ENCODE results near the gene IFNL3.
"Not testable (repeated sequence)": the region's sequence is repeated elsewhere in the genome, so short reads cannot be mapped to it uniquely, and the experiment has no call there.

Gene IFNL3

DNA sequence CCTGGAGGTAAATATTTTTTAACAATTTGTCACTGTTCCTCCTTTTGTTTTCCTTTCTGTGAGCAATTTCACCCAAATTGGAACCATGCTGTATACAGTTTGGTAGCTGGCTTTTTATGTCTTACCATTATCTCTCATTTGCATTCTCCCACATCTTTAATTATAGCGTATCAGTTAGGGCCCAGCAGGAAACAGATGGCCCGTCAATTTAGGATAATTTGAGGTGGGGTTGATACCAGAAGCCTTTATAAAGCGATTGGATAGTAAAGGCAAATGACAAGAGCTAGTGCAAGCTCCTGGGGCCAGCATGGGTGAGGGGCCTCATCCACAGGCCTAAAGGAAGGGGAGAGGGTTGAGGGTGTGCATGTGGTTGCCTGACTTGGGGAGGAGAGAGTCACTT, 7.7 kb upstream of the IFNL3 start:
- no peak for DNase-seq

DNA sequence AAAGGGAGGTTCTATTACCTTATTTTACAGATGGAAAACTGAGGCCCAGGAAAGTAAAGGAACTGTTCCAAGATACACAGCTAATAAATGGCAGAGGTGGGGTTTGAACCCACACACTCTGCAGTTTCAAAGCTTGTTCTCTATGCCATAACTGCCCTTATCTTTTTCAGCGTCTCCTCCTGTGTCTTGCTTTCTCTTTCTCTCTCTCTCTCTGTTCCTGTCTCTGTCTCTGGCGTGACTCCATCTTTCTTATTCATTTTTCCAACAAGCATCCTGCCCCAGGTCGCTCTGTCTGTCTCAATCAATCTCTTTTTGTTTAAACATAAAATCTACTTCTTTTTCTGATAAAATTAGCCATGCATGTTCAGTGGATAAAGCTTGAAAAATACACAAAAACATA, 7.0 kb upstream of the IFNL3 start:
- DNase-seq: no peak

DNA sequence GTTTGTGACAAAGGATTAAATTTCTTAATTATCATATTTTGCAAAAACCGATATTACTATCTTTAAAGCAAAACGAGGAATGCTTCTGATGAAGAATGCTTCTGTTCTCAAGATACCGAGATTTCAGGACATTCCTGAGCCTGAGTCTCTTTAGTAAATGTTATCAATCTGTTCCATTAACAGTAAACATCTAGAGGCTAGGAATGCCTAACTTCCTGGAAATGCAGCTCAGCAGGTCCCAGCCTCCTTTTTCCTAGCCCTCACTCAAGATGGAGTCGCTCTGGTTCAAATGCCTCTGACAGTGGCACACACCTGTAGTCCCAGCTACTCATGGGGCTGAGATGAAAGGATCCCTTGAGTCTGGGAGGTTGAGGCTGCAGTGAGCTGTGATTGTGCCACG, 6.3 kb upstream of the IFNL3 start:
- DNase-seq: no peak

DNA sequence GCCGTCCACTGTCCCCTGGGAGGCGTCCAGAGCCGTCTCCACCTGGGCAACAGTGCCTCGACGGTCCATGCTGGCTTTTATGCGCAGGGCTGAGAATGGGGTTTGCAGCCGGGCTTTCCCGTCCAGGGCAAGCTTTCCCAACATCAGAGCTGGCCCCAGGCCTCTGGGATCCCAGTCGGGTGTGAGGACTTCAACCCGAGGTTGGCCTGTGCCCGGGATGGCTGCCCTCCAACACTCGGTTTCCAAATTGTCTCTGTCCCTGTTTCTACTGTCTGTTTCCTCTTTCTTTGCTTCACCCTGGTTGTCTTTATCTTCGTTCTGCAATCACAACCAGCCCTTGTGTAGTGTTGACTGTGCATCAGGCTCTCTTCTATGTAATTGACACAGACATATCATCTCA, 4.0 kb upstream of the IFNL3 start, which contains the start of gene IFNL4:
TSS of gene IFNL4 (minus strand) at position 51 of the 400 bp plus-strand sequence.
- DNase-seq: no peak

DNA sequence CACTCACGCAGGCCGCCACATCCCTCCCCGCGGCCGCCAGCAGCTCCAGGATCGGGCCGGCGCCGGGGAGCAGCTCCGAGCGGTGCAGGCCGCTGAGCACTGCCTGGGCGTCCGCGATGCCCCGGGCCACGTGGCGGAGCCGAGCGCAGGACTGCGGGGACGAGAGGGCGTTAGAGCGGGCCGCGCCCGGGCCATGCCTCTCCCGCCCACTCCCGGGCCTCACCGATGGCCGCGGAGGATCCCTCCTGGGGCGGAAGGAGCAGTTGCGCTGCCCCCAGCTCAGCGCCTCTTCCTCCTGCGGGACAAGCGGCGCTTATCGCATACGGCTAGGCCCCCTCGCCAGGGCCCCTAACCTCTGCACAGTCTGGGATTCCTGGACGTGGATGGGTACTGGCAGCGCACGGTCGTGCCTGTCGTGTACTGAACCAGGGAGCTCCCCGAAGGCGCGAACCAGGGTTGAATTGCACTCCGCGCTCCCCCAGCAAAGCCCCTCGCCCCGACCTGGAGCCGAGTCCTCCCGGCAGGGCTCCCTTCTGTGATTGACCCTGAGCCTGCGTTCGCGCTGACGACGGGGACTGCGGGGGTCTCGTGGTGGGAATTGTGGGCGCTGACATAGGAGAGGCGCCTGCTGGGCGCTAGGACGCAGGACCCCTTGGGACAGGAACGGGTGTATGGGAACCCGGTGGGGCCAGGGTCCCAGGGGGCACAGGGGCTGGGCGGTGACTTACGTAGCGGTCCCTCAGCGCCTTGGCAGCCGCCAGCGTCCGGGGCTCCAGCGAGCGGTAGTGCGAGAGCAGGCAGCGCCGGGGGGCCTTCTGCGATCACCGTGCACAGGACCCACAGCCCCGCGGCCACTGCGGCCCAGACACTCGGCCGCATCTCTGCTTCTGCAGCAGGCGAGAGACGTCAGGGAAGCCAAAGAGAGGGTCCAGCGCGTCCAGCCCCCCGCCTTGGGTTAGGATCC, 3.2 kb upstream of the IFNL3 start:
- DNase-seq: no peak

DNA sequence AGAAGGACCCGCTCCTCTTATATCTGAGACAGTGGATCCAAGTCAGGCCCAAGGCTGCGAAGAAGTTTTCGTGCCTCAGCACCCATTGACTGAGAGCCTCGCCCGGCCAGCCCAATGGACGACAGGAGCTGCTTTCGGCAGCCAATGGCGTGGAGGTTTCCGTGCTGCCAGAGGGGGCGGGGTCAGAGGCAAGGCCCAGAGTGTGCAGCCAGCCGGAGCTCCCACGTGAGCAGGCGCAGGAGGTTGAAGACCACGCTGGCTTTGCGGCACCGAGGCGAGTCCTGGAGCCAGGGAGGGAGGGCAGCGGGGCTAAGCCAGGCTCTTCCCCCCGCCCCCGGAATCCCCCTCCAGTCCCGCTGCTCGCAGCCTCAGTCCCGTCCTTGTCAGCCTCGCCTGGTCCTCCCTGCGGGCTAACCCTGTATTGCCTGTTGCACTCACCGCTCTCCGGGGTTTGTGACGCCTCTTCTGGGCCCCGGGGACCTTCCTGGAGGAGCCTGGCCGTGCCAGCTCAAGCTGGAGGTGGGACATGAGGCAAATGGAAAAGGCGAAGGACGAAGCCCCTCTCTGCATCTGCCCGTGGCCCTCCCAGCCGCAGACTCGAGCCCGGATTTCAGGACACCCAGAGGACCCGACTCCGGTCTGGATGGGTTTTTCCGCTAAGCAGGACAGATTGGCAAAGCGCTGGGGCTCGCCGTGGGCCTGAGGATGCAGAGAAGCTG, 2.3 kb upstream of the IFNL3 start:
- DNase-seq: no peak

DNA sequence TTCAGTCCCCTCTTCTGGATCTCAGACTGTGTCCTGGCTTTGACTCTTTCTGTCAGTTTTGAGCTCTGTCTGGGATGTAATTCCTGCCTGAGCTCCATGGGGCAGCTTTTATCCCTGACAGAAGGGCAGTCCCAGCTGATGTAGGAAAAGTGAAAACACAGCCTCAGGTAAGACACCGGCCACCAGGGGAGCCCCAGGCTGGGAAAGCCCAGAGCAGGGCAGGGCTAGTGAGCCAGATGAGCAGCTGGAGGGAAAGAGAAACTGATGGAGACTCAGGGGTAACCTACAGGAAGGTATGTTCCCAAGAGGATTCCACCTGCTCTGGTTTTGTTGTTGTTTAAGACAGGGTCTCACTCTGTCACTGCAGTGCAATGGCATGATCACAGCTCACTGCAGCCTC, 360 bp upstream of the IFNL3 start:
- not testable (repeated sequence) for DNase-seq

DNA sequence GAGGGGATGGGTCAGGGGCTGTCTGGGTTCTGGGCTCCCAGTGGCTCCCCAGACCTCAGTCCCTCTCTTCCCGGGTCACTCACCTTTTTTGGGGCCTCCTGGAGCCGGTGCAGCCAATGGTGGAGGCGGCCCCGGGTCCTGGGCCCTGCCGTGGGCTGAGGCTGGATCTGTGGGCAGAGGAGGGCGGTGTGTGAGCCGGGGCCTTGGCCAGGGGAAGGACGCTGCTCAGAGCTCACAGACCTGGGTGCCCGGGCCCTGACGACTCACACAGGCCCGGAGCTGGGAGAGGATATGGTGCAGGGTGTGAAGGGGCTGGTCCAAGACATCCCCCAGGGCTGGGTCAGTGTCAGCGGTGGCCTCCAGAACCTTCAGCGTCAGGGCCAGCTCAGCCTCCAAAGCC, 1.1 kb downstream of the IFNL3 start:
- not testable (repeated sequence) for DNase-seq

DNA sequence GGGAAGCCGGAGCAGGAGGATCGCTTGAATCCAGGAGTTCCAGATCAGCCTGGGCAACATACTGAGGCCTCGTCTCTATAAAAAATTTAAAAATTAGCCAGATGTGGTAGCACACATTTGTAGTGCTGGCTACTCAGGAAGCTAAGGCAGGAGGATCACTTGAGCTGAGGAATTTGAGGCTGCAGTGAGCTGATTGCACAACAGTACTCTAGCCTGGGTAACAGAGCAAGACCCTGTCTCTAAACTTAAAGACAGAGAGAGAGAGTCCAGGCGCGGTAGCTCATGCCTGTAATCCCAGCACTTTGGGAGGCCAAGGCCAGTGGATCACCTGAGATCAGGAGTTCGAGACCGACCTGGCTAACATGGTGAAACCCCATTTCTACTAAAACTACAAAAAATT, 4.4 kb downstream of the IFNL3 start:
- no peak for DNase-seq

DNA sequence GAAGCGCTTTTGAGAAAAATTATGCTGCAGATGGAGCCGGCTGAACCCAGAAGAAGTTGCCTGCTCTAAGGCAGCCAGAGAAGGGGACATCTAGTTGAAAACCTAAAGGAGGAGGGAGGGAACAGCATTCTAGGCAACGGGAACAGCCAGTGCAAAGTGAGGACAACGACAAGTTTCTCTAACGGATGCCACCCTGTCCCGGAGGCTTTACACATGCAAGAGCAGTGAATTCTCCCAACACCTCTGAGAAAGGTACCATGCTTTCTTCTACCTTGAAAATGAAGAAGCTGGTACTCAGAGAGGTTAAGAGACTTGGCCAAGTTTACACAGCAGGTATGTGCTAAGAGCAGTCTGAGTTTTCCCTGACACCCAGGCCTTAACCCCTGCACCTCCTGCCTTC, 5.9 kb downstream of the IFNL3 start:
- no peak for DNase-seq

DNA sequence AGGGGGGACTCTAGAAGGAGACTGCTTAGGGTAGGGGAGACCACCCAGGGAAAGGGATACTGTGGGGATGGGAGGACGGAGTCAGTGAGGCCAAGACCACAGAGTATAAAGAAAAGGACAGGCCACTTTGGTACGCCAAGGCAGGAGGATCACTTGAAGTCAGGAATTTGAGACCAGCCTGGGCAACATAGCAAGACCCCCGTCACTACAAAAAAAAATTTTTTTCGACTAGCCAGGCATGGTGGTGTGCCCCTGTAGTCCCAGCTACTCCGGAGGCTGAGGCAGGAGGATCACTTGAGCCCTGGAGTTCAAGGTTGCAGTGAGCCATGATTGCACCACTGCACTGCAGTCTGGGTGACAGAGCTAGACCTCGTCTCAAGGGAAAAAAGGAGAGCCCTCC, 6.6 kb downstream of the IFNL3 start:
- DNase-seq: no peak

DNA sequence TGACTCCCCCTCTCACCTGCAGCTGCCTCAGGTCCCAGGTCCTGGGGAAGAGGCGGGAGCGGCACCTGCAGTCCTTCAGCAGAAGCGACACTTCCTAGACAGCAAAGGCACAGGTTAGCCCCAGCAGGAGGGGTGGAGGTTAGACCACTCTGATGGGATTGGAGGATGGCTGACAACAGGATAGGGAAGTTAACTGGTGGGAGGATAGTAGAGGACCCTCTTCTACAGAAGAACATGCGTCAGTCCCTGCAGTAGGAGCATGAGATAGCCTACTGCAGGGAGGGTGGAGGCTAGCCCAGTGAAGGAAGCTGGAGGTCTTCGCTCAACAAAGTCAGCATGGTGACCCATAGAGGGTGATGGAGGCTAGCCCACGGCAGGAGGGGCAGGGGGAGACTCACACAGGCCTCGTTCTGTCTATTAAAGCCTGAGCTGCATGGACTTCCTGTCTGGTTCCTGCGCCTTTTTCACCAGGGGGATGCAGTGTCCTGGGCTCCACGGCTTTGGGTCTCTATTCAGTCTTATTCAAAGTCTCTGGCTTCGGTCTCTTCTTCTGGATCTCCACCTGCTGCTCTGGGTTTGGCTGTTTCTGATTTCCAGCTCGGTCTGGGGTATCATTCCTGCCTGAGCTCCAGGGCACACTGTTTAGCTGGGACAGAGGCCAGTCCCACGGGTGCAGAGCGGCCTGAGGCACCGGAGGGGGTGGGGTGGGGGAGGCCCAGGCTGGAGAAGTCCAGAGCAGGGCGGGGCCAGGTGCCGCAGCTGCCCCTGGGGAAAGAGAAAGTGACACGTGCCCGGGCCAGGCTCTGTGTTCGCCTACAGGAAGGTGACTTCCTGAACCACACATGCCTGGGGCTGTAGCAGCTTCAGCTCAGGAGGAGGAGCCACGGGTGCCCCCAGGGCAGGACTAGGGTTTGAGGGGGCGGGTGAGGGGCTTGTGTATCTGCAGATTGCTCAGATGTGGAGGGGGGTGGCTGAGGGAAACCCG, 7.3 kb downstream of the IFNL3 start:
- DNase-seq: peak; percentile 3

DNA sequence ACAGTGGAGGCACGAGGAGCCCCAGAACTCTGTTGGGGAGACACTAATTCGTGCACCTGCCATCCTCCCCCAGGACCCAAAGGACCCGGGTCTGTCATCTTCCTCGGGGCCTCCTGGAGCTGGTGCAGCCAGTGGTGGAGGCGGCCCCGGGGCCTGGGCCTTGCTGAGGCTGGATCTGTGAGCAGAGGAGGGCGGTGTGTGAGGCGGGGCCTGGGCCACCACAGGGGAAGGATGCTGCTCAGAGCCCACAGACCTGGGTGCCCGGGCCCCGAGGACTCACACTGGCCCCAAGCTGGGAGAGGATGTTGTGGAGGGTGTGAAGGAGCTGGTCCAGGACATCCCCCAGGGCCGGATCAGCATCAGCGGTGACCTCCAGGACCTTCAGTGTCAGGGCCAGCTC, 8.3 kb downstream of the IFNL3 start:
- no peak for DNase-seq

DNA sequence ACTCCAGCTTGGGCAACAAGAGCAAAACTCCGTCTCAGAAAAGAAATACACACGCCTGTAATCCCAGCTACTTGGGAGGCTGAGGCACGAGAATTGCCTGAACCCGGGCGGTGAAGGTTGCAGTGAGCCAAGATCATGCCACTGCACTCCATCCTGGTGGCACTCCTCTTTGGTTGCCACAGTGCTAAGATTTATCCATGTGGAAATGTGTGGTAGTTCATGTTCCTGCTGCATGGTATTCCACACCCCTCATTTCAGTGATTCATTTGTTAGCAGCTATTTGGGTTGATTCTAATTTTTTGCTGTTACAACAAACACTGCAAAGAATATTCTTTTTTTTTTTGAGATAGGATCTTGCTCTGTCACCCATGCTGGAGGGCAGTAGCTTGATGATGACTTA, 12.1 kb downstream of the IFNL3 start:
- DNase-seq: no peak

DNA sequence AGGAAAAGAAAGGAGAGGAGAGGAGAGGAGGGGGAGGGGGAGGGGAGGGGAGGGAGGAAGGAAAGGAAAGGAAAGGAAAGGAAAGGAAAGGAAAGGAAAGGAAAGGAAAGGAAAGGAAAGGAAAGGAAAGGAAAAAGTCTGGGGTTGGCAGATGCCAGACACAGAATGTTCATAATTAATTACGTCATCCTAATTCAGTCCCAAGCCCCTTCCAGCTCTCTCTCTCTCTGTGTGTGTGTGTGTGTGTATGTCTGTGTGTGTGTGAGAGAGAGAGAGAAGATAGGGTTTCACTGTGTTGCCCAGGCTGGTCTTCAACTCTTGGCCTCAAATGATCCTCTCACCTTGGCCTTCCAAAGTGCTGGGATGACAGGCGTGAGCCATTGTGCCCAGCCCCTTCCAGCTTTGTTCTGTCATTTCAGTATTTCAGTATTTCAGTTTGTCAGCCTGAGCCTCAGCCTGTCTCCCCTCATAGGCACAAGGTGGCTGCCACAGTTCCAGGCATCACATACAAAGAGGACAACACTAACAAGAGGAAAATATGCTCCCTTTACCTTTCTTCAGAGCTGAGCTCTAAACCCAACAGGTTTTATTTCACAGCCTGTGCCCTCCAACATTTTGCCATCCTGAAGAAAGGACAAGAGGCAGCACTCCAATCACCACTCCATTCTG, 14.6 kb downstream of the IFNL3 start:
- no peak for DNase-seq

DNA sequence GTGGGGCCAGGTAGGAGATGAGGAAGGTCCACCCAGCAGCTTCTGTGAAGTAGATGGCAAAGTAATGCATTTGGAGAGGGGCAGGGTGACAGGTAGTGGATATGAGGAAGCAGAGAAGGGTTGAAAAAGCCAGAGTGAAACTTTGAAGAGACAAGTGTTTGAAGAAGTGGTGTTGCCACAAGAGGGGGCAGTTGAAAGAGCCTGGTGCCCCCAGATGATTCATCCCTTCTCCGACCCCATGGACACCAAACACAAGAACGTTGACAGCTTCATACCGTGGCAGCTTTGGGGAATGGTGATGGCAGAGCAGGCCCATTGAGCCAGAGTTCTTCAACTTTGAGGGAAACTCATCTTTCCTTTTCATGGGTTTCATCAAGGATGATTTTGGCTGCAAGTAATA, 19.9 kb downstream of the IFNL3 start:
- DNase-seq: no peak

DNA sequence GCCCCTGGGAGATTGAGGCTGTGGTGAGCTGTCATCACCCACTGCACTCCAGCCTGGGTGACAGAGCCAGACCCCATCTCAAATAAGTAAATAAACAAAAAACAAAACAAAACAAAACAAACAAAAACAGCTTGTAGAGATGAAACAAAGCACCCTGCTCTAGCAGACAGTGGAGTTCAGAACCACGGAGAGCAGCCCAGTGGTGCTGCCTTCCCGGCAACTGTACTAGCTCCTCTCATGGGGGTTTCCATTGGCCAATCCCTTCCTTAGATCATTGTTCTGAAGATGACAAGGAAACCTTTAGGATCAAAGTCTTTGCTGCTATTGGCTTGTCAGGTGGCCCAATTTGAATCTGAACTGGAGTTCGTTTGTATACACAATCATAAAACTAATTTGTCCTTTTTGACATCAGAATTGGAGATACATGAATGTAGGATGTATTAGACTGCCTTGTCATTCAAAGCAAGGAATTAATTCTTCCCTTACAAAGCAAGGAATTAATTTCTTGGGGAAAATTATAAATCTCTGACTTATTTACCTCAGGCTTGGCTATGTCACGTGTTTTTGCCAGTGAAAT, 21.0 kb downstream of the IFNL3 start:
- no peak for DNase-seq

DNA sequence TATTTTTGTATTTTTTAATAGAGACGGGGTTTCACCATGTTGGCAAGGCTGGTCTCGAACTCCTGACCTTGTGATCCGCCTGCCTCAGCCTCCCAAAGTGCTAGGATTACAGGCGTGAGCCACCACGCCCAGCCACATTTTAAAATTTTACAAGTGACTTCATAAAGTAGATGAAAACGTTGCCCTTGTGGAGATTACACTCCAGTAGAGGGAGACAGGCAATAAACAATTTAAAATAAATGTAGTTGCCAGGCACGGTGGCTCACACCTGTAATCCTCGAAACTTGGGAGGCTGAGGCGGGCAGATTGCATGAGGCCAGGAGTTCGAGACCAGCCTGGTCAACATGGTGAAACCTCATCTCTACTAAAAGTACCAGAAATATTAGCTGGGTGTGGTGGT, 25.7 kb downstream of the IFNL3 start:
- not testable (repeated sequence) for DNase-seq

DNA sequence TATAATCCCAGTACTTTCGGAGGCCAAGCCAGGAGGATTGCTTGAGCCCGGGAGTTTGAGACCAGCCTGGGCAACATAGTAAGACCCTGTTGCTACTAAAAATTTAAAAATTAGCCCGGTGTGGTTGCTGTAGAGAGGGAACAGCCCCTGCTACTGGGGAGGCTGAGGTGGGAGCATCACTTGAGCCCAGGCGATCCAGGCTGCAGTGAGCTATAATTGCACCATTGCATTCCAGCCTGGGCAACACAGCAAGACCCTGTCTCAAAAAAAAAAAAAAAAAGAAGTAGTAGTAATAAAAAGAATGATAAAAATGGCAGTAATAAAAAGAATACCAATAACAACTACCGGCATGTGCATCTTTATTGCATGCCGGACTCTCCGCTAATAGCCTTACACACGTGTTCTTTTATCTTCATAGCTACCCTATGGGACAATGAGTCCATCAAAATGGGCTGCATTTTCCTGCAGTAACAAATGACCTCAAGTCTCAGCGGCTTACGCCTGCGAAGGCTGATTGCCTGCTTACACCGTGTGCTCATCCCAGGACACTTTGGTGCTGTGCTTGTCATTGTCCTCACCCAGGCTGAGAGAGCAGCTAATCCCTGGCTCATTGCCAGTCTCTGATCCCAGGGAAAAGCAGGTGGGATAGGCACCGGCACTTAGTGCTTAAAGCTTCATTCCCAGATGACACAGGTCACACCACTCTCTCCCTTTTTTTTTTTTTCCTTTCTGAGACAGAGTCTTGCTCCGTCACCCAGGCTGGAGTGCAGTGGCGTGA, 26.4 kb downstream of the IFNL3 start:
- no peak for DNase-seq

DNA sequence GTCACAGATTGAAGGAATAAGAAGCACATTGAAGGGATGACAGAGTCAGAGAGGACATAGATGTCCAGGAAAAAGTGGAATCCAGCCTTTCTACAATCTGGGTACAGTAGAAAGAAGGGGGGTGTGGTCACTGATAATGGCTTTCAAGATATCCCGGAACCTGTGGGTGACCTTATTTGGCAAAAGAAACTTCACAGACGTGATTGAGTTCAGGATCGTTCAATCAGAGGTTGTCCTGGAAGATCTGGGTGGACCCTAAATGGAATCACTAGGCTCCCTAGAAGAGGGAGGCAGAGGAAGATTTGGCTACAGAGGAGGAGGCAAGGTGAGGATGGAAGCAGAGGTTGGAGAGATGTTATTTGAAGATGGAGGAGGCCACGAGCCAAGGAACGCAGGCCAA, 27.7 kb downstream of the IFNL3 start:
- DNase-seq: no peak

DNA sequence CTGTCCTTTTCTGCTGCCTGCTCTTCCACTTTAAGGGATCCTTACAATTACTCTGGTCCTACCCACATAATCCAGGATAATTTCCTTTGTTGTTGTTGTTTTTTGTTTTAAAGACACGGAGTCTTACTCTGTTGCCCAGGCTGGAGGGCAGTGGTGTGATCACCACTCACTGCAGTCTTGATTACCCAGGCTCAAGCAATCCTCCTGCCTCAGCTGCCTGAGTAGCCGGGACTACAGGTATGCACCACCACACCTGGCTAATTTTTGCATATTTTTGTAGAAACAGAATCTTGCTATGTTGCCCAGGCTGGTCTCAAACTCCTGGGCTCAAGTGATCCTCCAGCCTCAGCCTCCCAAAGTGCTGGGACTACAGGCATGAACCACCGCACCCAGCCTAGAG, 29.5 kb downstream of the IFNL3 start:
- not testable (repeated sequence) for DNase-seq
